AG10803 (cell line): ENCODE measurements around the gene HRH1.
"Not testable (repeated sequence)": the region's sequence is repeated elsewhere in the genome, so short reads cannot be mapped to it uniquely, and the experiment has no call there.

Experiments used
- DNase-seq: peaks from one replicate; pipeline ENCODE4 v3.0.0; 2010; ENCODE audit warnings: low read depth
- H3K4me3 ChIP-seq: 2 replicates; pipeline ENCODE4 v1.5.1; 2011; ENCODE audit warnings: mild to moderate bottlenecking, low read length, control low read depth
- TF ChIP-seq, protein P1 (sequence below): conservative IDR thresholded peaks from 2 replicates; pipeline ENCODE4 v1.5.1; 2011; ENCODE audit warnings: mild to moderate bottlenecking, low read length, control low read depth, inconsistent platforms

HRH1 gene

GRCh38 chr3:11120091-11120805 lies 34.0 kb upstream of the HRH1 start:
- TF ChIP-seq, protein P1, sequence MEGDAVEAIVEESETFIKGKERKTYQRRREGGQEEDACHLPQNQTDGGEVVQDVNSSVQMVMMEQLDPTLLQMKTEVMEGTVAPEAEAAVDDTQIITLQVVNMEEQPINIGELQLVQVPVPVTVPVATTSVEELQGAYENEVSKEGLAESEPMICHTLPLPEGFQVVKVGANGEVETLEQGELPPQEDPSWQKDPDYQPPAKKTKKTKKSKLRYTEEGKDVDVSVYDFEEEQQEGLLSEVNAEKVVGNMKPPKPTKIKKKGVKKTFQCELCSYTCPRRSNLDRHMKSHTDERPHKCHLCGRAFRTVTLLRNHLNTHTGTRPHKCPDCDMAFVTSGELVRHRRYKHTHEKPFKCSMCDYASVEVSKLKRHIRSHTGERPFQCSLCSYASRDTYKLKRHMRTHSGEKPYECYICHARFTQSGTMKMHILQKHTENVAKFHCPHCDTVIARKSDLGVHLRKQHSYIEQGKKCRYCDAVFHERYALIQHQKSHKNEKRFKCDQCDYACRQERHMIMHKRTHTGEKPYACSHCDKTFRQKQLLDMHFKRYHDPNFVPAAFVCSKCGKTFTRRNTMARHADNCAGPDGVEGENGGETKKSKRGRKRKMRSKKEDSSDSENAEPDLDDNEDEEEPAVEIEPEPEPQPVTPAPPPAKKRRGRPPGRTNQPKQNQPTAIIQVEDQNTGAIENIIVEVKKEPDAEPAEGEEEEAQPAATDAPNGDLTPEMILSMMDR: no peak
- no peak overlapping the region for H3K4me3 ChIP-seq
- DNase-seq: no peak

DNA sequence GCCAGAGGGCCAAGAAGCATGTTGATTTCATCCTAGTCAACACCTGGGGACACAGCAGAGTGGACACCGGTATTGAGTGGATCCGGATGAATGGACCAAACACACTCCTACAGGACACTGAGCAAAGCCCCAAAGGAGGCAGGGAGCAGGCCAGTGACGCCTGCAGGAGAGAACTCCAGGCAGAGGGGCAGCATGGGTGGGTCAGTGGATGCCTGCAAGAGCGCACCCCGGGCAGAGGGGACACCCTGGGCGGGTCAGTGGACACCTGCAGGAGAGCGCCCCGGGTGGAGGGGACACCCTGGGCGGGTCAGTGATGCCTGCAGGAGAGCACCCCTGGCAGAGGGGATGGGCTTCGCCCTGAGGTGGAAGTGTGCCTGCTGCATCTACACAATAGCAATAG lies 27.6 kb upstream of the HRH1 start:
- TF ChIP-seq, protein P1: no peak
- no peak overlapping the region for H3K4me3 ChIP-seq
- no peak for DNase-seq

- DNase-seq: no peak
- H3K4me3 ChIP-seq: no peak overlapping the region
- TF ChIP-seq, protein P1: no peak
Measured at GRCh38 chr3:11128682-11129632, 25.3 kb upstream of the HRH1 start.

GRCh38 chr3:11130385-11130784 lies 23.9 kb upstream of the HRH1 start:
- no peak for DNase-seq
- TF ChIP-seq, protein P1: no peak
- H3K4me3 ChIP-seq: no peak overlapping the region

DNA sequence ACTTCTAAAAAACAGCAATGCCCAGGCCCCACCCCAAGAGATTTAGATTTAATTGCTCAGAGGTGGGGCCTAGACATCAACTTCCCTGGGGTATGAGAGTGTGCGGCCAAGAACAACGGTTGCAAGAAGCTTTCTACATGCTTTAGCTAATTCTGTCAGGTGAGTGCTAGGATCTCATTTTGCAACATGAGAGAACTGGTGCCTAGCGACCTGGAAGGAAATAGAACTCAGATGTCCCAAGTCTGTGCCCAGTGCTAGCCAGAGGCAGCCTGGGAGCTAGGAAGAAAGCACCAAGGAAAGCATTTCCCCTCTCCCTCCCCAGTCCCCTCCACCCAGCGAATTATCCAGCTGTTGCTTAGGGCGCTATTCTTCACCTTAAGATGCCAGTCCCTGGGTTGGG lies 22.9 kb upstream of the HRH1 start:
- DNase-seq: no peak
- TF ChIP-seq, protein P1: no peak
- H3K4me3 ChIP-seq: no peak overlapping the region

GRCh38 chr3:11131886-11132285 lies 22.4 kb upstream of the HRH1 start:
- DNase-seq, H3K4me3 ChIP-seq: not testable (repeated sequence)

DNA sequence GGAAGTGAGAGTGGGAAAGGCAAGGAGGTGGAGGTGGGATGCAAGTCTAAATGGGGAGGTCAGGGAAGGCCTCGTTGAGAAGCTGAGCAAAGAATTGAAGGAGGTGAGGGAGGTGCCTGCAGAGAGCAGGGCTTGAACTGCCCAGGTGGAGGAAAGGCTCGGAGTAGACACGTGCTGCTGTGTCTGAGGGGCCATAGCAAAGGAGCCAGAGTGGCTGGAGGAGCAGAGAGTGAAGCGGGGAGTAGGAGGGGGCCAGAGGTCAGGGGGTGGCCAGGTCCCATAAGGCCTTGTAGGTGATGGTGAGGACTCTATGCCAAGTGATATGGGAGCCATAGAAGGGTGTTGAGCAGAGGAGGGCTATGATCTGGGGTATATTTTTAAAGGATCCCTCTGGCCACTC lies 21.4 kb upstream of the HRH1 start:
- TF ChIP-seq, protein P1: no peak
- no peak overlapping the region for H3K4me3 ChIP-seq

More for the DNA sequence above, 21.4 kb upstream of the HRH1 start:
- no peak for DNase-seq
